SHP77 treated with DMSO at 0.1 percent for 48 hours (cell line): ENCODE measurements around the gene ATP6V0A1.
"Not testable (repeated sequence)": the region's sequence is repeated elsewhere in the genome, so short reads cannot be mapped to it uniquely, and the experiment has no call there.

Experiments used
- DNase-seq: peaks from one replicate; lab custom pipeline; 2025; lab: John Stamatoyannopoulos, UW

ATP6V0A1 gene

DNA sequence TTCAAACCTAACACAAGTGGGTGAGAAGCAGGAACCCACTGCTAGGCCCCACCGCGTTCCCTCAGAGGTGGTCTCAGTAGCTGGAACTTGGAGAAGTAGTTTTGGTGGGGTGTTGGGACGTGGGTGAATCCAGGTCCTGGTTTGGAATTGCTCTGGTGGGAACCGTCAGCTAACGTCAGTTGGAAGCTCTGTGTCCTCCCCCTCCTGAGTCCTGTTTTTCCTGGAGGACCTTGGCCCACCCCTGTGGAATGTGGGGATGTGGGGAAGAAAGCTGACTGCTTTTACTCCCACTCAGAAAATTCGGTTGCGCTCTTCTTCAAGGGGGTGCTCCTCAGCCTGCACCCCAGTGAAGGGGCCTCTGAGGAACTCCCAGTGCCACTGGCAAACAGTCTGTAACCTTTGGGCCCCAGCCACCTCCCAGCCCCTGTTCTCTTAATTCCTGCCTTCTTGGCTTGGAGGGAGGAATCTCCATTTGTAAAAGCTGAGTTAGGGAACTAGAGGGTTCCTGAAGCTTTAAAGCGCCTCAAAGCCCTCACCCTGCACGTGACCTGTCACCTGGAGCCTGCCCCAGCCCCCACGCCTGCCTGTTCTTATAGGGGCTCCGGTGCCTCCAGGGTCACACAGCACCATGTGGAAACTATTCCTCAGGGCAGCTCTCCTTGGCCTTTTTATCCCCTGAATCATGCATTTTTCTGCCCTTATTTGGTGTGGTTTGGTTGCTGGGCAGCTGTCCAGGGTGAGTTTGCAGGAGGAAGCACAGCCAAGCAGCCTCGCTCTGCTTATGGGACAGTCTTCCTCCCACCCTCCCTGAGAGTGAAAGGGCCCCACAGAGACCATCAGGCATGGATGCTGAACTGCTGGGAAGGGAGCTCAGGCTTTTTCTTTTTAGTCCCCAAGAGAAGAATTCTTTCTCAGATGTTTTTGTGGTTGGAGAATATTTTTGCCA, 61.1 kb downstream of the ATP6V0A1 start:
- DNase-seq = no peak

DNA sequence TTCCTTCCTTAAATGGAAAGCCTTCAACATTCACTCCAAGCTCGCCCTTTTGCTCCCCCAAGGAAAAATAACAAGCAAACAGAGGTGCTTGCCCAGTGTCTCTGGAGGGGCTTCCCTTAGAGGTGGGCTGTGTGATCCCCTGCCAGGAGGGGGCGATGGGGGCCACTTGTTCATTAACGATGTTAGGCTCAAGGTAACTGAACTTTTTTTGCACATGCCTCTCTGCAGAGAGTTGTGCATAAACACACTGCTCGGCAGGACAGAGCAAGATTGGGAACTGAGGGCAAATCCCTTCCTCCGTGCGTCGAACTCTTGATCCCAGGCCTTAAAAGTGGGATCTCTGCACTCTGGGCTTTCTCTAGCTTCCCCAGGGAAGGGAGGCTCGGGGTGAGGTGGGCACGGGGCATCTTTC, 61.9 kb downstream of the ATP6V0A1 start:
- DNase-seq = no peak

DNA sequence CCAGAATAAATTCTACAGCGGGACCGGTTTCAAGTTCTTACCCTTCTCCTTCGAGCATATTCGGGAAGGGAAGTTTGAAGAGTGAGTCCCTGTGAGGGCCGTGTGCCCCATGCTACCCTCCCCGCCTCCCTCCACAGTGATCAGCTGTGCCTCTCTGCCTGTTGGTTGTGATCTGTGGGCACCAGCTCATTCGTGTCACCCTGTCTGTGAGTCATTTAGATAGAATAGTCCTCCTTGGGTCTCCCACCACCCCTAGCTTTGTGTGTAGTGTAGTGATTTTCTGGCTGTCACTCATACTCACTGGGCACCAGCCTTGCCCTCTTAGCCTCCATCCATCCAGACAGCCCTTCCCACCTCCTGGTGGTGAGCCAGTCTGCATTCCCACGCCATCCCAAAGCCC, 62.4 kb downstream of the ATP6V0A1 start:
- no peak for DNase-seq

DNA sequence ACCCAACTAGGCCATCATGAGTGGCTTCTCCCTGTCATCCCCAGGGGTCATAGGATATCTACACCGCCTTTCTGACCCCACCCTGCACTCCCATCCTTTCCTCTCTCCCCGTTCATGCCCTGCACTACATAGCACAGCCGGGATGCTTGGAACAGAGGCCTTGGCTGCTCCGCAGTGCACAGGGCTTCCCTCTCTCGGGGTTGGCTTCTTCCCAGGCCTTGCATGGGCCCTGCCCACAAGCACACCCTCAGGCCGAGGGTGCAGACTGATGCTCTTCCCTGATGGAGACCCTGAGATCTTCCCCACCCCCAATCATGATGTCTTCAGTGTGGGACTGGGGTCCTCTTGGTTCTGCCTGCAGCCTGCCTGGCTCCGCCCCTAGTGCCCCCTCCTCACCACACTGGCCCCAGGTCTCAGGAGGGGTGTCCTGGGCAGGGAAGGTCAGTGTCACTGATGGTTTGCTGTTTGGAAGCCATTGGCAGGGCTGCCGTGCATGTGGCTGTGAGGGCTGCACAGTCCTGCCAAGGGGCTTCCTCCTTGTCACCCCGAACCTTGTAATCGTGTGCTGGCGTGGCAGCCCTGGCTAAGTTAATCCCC, 63.1 kb downstream of the ATP6V0A1 start:
- no peak for DNase-seq

DNA sequence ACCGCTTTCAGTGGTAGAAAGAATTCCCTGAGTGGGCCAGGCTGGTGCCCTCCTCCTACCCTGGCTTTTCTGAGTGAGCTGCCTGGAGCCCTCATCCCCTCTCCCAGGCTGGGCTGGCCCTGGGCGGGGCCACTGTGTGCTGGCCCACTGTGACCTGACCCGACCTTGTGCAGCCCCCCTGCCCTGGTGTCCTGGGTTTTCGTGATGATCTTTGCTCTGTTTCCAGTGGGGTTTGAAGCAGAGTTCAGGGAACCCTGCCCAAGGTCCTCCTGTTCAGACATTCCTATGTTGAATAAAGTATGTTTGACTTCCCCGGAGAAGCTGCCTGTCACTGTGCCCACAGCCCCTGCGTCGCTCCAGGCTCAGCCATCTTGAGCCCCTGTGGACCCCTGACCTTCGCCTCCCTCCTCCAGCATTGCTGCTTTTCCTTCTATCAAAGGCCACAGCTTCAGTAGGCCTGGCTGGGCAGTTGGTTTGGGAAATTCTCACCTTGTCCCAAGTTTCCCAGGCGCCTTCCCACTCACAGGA, 63.6 kb downstream of the ATP6V0A1 start:
- DNase-seq = no peak

DNA sequence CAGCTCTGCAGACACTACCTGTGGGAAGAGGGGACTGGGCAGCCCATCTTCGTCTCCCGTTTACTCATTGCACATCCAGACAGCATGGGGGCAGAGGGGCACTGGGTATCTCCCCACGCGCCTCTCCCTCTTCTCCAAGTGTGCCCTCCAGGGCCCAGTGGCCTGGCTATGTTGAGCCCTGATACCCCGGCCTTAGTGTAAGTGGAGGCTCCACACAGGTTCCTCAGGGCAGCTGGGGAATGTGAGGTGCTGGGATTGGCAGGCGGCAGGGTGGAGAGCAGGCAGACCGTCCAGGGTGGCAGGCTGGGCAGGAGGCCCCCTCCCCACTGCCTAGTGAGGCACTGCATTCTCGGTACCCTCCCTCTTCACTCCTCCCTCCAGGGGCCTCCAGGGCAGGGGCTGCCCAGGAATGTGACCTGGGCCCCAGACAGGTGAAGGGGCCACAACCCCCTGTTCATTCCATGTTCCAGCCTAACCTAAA, 64.2 kb downstream of the ATP6V0A1 start:
- DNase-seq = no peak

DNA sequence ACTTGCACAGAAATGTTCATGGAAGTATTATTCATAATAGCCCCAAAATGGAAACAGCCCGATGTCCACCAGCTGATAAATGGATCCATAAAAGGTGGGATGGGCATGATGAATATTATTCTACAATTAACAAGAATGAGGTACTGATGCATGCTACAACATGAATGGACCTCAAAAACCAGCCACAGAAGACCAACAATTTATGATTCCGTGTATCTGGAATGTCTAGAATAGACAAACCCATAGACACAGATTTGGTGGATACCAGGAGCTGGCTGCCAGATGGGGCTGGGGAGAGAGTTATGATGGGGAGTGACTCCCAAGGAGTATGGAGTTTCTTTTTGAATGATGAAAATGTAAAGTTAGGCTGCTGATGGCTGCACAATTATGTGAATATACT, 66.5 kb downstream of the ATP6V0A1 start:
- DNase-seq = no peak

DNA sequence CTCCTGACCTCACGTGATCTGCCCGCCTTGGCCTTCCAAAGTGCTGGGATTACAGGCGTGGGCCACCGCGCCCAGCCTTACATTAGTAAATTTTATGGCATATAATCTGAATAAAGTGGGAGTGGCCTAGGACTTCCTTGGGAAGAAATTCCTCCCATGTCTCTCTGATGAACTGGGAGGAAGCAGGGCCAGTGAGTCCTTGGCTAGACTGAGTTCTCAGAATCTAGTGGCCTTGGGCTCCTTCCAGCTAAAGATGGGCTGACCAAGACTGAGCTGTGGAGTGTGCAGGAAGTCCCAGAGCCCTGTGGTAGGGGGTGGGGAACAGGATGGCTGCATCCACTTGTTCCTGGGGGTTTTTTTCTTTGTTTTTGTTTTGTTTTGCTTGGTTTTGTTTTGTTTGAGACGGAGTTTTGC, 67.4 kb downstream of the ATP6V0A1 start:
- DNase-seq = no peak

DNA sequence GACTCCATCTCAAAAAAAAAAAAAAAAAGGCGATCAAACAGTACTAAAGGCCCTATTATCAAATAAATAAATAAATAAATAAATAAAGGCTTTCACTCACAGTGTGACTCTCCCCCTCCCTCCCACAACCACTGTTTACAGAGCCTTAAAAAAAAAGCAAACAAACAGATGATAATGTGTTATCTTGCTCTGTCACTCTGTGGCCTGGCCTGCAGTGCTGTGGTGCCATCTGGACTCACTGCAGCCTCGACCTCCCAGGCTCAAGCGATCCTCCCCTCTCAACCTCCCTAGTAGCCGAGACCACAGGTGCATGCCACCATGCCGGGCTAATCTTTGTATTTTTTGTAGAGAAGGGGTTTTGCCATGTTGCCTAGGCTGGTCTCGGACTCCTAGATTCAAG, 69.3 kb downstream of the ATP6V0A1 start:
- DNase-seq = no peak

DNA sequence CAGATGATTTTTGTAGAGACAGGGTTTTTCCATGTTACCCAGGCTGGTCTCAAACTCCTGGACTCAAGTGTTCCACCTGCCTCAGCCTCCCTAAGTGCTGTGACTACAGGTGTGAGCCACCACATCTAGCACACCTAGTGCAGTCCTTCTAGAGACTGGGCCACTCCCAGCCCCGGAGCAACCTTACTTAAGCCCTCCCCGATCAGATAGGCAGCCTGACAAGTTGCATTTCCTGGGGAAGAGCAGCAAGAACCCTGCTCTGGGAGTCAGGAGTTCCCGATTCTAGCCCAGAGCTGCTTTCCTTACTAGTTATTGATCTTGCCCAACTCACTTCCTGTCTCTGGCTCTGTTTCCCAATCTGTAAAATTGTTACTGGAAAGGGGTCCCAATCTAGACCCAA, 70.4 kb downstream of the ATP6V0A1 start:
- no peak for DNase-seq

DNA sequence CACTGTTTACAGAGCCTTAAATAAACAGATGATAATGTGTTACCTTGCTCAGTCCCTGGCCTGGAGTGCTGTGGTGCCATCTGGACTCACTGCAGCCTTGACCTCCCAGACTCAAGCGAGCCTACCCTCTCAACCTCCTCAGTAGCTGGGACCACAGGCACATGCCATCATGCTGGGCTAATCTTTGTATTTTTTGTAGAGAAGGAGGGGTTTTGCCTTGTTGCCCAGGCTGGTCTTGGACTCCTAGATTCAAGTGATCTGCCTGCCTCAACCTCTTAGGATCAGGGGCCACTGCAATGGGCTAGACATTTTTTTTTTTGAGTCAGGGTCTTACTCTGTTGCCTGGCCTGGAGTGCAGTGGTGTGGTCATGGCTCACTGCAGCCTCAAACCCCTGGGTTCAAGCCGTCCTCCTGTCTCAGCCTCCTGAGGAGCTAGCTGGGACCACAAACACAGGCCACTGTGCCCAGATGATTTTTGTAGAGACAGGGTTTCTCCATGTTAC, 72.3 kb downstream of the ATP6V0A1 start:
- no peak for DNase-seq

DNA sequence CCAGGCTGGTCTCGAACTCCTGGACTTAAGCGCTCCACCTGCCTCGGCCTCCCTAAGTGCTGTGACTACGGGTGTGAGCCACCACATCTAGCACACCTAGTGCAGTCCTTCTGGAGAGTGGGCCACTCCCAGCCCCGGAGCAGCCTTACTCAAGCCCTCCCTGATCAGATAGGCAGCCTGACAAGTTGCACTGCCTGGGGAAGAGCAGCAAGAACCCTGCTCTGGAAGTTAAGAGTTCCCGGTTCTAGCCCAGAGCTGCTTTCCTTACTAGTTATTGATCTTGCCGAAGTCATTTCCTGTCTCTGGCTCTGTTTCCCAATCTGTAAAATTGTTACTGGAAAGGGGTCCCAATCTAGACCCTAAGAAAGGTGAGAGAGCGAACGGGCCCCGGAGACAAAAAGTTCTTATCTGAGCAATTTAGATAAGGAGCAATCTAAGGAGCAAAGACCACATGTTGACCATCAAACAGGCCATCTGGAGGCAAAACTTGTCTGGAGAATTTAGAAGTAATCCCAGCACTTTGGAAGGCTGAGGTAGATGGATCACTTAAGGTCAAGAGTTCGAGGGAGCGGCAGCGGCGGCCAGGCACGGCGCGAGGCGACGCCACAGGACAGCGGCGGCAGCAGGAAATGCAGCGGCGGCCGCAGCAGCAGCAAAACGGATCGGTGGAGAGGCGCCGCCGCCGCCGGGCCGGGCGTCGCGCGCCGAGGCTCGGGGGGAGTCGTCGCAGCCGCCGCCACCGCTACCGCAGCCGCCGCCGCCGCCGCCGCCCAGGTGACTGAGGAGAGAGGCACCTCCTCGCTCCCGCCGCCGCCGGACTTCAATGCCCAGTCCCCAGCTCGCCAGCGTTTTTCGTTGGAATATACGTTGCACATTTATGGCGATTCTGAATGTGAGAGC, 73.0 kb downstream of the ATP6V0A1 start:
- peak; percentile 58 for DNase-seq

DNA sequence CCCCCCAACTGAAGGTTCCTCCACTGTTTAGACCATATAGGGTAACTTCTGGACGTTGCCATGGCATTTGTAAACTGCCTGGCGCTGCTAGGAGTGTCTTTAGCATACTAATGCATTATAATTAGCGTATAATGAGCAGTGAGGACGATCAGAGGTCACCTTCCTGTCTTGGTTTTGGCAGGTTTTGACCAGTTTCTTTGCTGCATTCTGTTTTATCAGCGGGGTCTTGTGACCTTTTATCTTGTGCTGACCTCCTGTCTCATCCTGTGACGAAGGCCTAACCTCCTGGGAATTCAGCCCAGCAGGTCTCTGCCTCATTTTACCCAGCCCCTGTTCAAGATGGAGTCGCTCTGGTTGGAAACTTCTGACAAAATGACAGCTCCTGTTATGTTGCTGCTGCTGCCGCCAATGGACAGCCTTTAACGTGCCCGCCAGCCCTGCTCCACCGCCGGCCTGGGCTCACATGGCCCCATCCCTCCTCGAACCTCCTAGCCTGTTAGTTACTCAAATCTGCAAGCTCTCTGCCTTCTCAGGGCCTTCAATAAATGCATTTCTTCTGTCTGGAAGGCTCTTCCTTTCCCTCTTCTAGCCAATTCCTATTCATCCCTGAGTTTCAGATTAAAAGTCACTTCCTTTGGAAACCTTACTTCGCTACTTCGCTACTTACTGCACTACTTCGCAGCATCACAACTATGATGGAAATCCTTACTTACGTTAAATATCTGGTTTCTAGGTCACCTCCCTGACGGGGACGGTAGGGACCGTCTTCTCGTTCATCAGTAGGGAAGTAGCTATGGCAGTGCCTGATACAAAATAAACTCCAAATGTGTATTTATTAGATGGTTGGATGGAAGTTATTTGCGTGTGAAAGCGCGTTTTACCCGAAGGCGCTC, 76.7 kb downstream of the ATP6V0A1 start:
- peak; percentile 76 for DNase-seq

DNA sequence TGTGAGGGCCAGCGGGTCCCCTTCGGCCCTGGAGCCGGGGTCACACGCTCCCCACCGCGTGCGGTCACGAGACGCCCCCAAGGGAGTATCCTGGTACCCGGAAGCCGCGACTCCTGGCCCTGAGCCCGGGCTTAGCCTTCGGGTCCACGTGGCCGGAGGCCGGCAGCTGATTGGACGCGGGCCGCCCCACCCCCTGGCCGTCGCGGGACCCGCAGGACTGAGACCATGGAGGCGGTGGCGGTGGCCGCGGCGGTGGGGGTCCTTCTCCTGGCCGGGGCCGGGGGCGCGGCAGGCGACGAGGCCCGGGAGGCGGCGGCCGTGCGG, 77.3 kb downstream of the ATP6V0A1 start, which contains the start of gene NAGLU:
Gene NAGLU (plus strand): TSS at position 194 of the 324 bp plus-strand sequence. CDS start 32 bp downstream, at position 226.
- peak; percentile 79 for DNase-seq

DNA sequence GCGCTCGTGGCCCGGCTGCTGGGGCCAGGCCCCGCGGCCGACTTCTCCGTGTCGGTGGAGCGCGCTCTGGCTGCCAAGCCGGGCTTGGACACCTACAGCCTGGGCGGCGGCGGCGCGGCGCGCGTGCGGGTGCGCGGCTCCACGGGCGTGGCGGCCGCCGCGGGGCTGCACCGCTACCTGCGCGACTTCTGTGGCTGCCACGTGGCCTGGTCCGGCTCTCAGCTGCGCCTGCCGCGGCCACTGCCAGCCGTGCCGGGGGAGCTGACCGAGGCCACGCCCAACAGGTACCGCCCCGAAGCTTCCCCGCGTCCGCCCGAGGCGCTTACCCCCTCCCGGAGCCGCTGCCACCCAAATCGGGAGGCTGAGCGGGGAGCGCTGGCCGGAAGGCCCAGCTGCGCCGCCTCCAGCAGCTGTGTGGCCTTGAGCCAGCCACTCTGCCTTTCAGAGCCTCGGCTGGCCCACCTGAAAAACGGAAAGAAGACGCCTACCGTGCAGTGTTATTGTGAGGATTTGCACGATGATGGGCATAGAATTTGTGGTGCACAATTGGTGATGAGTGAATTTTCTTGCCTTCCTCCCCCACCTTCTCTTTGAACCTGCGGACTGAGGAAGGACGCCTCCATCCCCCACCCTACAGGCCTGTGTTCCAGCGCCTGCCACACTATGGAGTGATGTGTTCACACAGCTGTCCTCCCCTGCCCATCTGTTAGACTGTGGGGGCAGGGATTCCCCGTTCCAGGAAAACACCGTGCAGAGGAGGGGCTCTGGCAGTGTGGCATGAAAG, 77.9 kb downstream of the ATP6V0A1 start:
- DNase-seq = peak; percentile 66

DNA sequence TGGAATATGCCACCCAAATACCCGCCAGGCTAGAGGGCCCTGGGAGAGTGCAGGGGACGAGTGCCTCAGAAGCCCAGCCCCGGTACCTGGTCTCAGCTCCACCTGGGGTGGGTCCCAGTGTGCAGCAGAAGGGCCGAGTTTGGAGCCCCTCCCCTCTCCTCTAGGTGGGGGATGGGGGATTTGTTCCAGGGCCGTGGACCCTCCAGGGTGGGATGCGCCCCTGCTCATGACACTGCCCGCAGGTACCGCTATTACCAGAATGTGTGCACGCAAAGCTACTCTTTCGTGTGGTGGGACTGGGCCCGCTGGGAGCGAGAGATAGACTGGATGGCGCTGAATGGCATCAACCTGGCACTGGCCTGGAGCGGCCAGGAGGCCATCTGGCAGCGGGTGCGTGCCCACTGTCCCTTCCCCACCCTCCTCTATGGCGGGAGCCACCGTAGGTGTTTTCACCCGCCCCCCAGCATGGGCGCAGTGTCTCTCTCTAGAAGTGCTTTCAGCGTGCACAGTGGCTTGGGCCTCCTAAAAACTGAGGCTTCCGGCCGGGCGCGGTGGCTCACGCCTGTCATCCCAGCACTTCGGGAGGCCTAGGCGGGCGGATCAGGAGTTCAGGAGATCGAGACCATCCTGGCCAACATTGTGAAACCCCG, 78.6 kb downstream of the ATP6V0A1 start:
- no peak for DNase-seq

DNA sequence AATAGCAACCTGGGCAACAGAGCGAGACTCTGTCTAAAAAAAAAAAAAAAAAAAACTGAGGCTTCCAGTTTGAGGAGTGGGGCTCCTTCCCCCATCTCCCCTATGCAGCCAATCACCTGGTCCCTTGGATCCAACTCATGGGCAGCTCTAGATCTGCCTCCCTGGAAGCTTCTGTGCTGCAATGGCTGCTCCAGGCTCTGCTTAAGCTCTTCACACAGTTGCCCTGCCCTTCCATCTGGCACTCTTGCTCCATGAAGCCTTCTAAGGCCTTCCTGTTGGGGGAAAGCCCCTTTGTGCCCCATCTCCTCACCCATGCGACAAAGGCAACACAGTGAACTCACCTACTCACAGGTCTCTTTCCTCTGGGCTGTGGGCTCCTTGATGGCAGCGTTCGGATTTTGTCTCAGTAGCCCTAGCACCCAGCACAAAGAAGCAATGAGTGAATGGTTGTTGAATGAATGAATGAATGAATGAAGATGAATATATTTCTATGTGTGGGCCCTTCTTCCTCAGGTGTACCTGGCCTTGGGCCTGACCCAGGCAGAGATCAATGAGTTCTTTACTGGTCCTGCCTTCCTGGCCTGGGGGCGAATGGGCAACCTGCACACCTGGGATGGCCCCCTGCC, 79.3 kb downstream of the ATP6V0A1 start:
- DNase-seq = no peak

DNA sequence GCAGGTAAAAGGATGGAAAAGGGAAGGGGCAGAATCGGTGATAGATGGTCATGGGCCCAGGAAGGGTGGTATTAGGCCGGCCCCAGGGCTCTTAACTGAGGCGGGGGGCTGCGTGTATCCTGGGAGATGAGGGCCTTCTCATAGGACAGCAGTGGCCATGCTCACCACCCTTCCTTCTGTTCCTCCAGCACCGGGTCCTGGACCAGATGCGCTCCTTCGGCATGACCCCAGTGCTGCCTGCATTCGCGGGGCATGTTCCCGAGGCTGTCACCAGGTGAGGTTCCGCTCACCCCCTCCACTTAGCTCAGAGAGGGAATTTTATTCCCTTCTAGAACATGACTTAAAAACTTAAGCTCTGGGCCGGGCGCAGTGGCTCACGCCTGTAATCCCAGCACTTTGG, 79.8 kb downstream of the ATP6V0A1 start:
- DNase-seq = no peak

DNA sequence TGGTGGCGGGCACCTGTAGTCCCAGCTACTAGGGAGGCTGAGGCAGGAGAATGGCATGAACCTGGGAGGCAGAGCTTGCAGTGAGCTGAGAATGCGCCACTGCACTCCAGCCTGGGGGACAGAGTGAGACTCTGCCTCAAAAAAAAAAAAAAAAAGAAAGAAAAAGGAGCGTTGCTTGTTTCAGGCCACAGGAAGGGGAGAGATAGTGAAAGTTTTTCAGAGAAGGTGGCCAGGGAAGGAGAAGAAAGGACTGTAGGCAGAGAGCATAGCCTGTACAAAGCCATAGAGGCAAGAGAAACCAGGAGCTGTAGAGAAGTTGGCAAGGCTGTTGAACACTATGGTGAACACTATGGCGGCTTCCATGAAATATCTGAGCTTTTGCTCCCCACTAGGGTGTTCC, 81.9 kb downstream of the ATP6V0A1 start:
- DNase-seq = not testable (repeated sequence)
